Measurements from ENCODE around the gene OR5D14.

The OR5D14 gene

GRCh38 chr11:55795256-55795655 lies at the start of gene OR5D14:
Gene OR5D14, plus strand, starts transcription at chr11:55795556. Its CDS starts 0 bp downstream, at chr11:55795556.
- DNase-seq (ENCODE audit: low read depth, low spot score) = no peak

GRCh38 chr11:55773138-55773537 lies 22.2 kb upstream of the OR5D14 start, which contains the start of gene OR5D13:
Gene OR5D13, plus strand, starts transcription at chr11:55773438. Its CDS starts 0 bp downstream, at chr11:55773438.
- no peak for DNase-seq (ENCODE audit: low read depth, low spot score)

GRCh38 chr11:55791606-55792005 lies 3.8 kb upstream of the OR5D14 start:
- DNase-seq (ENCODE audit: low read depth, low spot score) = no peak

GRCh38 chr11:55793321-55793720 lies 2.0 kb upstream of the OR5D14 start:
- DNase-seq (ENCODE audit: low read depth, low spot score) = no peak

GRCh38 chr11:55806248-55806647 lies 10.9 kb downstream of the OR5D14 start:
- DNase-seq (ENCODE audit: low read depth, low spot score) = no peak

GRCh38 chr11:55811067-55811466 lies 15.7 kb downstream of the OR5D14 start, which contains the start of gene OR5L1:
Gene OR5L1, plus strand, starts transcription at chr11:55811367. Its CDS starts 100 bp downstream, at chr11:55811467.
- no peak for DNase-seq (ENCODE audit: low read depth, low spot score)

- DNase-seq (ENCODE audit: low read depth, low spot score) = no peak
Observed at GRCh38 chr11:55819330-55819729, 24.0 kb downstream of the OR5D14 start, which contains the start of gene OR5D18. Gene OR5D18, plus strand, starts transcription at chr11:55819630. Its CDS starts 0 bp downstream, at chr11:55819630.

- DNase-seq (ENCODE audit: low read depth, low spot score) = no peak
Observed at GRCh38 chr11:55826919-55827318, 31.6 kb downstream of the OR5D14 start, which contains the start of gene OR5L2. Gene OR5L2, plus strand, starts transcription at chr11:55827219. Its CDS starts 0 bp downstream, at chr11:55827219.

GRCh38 chr11:55838452-55838851 lies 43.1 kb downstream of the OR5D14 start, which contains the start of gene OR5D16:
Gene OR5D16, plus strand, starts transcription at chr11:55838752. Its CDS starts 0 bp downstream, at chr11:55838752.
- DNase-seq (ENCODE audit: low read depth, low spot score) = no peak
